Progenitor cell of endocrine pancreas (in vitro differentiated cells): Measurements from ENCODE around the gene EBF3. TPM values are rescaled to one million over a fixed set of nuclear protein-coding genes. Genes with fewer than 3 reads are reported as not detected.

Experiments used
- DNase-seq: peaks from one replicate; pipeline ENCODE4 v3.0.0; 2021; ENCODE audit warnings: low spot score; ENCODE audit not compliant: unreplicated experiment
- H3K27ac Mint-ChIP-seq: 2 replicates; pipeline ENCODE4 v1.8.0; 2021; ENCODE audit warnings: mild to moderate bottlenecking, moderate library complexity, mixed read lengths
- H3K27me3 Mint-ChIP-seq: 2 replicates; pipeline ENCODE4 v1.8.0; 2021; ENCODE audit warnings: mixed read lengths
- H3K36me3 Mint-ChIP-seq: 2 replicates; pipeline ENCODE4 v1.8.0; 2022; ENCODE audit warnings: mixed read lengths; ENCODE audit not compliant: insufficient read depth
- H3K4me1 Mint-ChIP-seq: 2 replicates; pipeline ENCODE4 v1.8.0; 2021; ENCODE audit warnings: low read depth, mixed read lengths
- H3K4me3 Mint-ChIP-seq: 2 replicates; pipeline ENCODE4 v1.8.0; 2021; ENCODE audit warnings: low read depth, mild to moderate bottlenecking, moderate library complexity, mixed read lengths
- H3K9me3 Mint-ChIP-seq: 2 replicates; pipeline ENCODE4 v1.8.0; 2021; ENCODE audit warnings: low read depth, mixed read lengths
- total RNA-seq: library from RNA; stranded (reverse); gene quantifications from 2 replicates; pipeline ENCODE4 v1.2.1, GENCODE V29; 2021
- TF ChIP-seq, protein P1 (sequence below): fragments of 200-600 bp; sonication (generic); IDR thresholded peaks from one replicate; pipeline ENCODE4 v1.5.0; 2021; ENCODE audit warnings: antibody characterized with exemption, mild to moderate bottlenecking; ENCODE audit not compliant: unreplicated experiment

EBF3 gene
- total RNA-seq, 1 donor from 2014 or later = 0.19 TPM

DNA sequence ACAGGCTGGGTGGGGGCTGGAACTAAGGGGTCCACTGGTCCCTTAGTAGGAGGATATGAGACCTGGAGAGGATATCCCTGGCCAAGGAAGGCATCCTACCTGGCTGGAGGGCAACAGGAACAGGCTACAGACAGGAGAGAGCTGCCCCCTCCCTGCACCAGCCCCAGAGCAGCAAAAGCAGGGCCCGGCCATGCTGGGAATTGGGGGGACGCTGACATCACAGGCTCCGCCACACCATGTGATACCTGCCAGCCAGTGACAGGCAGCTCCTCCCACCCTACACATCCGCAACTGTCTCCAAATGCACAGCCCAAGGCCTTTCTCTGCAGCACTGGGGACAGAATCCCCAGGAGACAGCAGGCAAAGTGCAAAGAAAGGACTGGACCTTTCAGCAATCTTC lies 100.0 kb downstream of the EBF3 start:
- no peak overlapping the region for H3K27ac Mint-ChIP-seq
- H3K27me3 Mint-ChIP-seq = peaks cover 91% of the 10 kb centered on the region
- no peak for DNase-seq
- H3K36me3 Mint-ChIP-seq = no peaks in the 10 kb centered on the region
- no peak overlapping the region for H3K4me3 Mint-ChIP-seq
- TF ChIP-seq, protein P1, sequence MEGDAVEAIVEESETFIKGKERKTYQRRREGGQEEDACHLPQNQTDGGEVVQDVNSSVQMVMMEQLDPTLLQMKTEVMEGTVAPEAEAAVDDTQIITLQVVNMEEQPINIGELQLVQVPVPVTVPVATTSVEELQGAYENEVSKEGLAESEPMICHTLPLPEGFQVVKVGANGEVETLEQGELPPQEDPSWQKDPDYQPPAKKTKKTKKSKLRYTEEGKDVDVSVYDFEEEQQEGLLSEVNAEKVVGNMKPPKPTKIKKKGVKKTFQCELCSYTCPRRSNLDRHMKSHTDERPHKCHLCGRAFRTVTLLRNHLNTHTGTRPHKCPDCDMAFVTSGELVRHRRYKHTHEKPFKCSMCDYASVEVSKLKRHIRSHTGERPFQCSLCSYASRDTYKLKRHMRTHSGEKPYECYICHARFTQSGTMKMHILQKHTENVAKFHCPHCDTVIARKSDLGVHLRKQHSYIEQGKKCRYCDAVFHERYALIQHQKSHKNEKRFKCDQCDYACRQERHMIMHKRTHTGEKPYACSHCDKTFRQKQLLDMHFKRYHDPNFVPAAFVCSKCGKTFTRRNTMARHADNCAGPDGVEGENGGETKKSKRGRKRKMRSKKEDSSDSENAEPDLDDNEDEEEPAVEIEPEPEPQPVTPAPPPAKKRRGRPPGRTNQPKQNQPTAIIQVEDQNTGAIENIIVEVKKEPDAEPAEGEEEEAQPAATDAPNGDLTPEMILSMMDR = no peak
- H3K9me3 Mint-ChIP-seq = no peaks in the 10 kb centered on the region
- peaks cover 5% of the 10 kb centered on the region for H3K4me1 Mint-ChIP-seq

DNA sequence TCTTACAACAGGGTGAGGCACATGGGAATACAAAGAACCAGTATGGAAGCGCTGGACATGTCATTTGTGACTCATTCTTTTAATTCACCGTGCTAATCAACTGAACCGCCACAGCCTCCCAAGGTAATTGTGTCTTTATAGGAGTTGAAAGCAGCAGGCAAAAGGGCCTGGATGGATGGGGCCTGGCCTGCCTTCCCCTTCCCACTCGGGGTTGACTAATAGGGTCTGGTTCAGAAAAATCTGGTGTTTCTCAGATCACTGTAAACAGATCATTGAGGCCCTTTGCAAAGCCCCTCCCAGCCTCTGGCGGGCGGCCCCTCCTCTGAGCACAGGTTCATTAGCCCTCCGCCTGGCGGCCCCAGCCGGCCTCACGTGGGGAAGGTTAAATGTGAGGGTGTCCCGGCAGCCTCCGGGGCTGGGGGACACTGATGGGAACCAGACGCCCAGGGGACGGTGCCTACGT lies 100.8 kb downstream of the EBF3 start:
- Mint-ChIP-seq H3K9me3 (no peaks in the 10 kb centered on the region), H3K4me3 (no peak overlapping the region), H3K27ac (no peak overlapping the region), H3K4me1 (peaks cover 5% of the 10 kb centered on the region), H3K36me3 (no peaks in the 10 kb centered on the region), H3K27me3 (peaks cover 96% of the 10 kb centered on the region)
- DNase-seq = no peak
- TF ChIP-seq, protein P1 = no peak

DNA sequence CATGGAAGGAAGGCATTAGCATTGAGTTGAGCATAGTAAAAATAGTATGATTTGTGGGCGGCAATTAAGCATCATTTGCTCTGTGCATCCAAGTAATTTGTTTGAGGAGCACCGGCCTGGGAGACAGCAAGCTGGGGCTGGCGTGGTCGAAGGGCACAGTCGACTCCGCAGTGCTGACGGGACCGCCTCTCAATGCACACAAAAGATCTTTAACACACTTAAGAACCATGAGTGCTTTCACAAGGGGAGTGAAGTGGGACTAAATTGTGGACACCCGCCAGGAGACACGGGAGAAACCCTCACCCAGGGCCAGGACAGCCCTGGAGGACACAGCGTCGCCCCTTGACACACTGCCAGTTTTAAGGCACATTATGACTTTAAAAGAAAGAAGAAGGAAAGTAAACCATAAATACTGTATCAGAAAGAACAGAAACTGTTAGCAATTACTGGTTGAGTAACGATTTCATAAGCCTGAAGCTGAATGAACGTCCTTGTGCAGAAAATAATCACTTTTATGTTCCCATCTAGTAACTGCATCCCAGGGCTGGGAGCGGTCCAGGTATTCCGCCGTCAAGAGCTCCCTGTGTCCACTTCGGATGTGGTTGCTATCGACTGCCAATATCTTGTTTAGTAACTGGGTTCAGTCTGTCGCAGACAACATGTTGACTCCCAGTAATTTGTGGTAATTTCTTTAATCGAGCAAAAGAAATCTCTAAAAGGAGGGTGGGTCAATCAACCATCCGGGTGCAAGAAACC lies 102.1 kb downstream of the EBF3 start:
- peaks cover 97% of the 10 kb centered on the region for H3K27me3 Mint-ChIP-seq
- no peak overlapping the region for H3K4me3 Mint-ChIP-seq
- no peak for DNase-seq
- no peaks in the 10 kb centered on the region for H3K36me3 Mint-ChIP-seq
- TF ChIP-seq, protein P1 = no peak
- H3K27ac Mint-ChIP-seq = no peak overlapping the region
- peaks cover 5% of the 10 kb centered on the region for H3K4me1 Mint-ChIP-seq
- no peaks in the 10 kb centered on the region for H3K9me3 Mint-ChIP-seq

DNA sequence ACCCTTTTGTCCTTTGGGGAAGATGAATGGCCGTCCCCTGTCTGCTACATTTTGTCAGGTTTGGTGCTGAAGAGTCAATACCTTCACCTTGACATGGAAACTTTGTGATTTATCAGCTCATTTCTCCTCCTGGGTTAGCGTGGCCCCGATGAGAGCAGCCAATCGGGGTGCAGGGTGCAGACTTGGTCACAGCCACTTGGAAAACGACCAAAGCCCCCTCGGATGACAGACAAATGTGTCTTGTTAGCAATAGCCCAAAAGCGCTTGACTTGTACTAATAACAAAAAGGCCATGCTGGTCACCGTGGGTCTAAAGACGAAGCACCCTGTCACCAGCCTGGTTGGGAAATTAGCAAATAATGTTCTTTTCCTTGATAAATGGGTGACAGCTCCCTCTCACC lies 103.7 kb downstream of the EBF3 start:
- TF ChIP-seq, protein P1 = no peak
- H3K27ac Mint-ChIP-seq = no peak overlapping the region
- DNase-seq = no peak
- H3K36me3 Mint-ChIP-seq = no peaks in the 10 kb centered on the region
- no peaks in the 10 kb centered on the region for H3K9me3 Mint-ChIP-seq
- H3K4me1 Mint-ChIP-seq = peaks cover 4% of the 10 kb centered on the region
- no peak overlapping the region for H3K4me3 Mint-ChIP-seq
- H3K27me3 Mint-ChIP-seq = peaks cover 96% of the 10 kb centered on the region

DNA sequence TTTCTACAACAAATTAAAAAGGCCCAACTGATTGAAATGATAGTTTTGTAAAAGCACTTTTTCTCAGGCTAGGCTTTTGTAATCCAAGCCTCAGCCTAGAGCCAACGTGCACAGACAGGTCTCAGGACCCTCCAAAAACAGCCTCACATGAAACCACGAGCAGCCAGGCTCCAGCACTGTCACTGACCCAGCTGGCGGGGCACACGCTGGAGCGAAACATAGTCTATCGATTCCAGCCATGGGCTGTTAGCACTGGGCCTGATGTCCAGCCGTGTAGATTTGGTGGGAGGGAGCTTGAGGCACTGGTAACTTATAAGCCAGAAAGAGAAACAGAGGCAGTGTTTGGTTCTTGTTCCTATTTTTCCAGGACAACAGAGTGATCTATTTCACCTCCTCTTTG lies 104.5 kb downstream of the EBF3 start:
- TF ChIP-seq, protein P1 = no peak
- H3K27ac Mint-ChIP-seq = no peak overlapping the region
- peaks cover 97% of the 10 kb centered on the region for H3K27me3 Mint-ChIP-seq
- H3K36me3 Mint-ChIP-seq = no peaks in the 10 kb centered on the region
- DNase-seq = no peak
- H3K4me3 Mint-ChIP-seq = no peak overlapping the region
- H3K4me1 Mint-ChIP-seq = peaks cover 5% of the 10 kb centered on the region
- H3K9me3 Mint-ChIP-seq = no peaks in the 10 kb centered on the region
